Mesodermal cell (in vitro differentiated cells): ENCODE data around the gene ZNF160. TPM values are rescaled to one million over a fixed set of nuclear protein-coding genes. Genes with fewer than 3 reads are reported as not detected.
"Not testable (repeated sequence)": the region's sequence is repeated elsewhere in the genome, so short reads cannot be mapped to it uniquely, and the experiment has no call there.

Experiments
- H3K27ac ChIP-seq: 2 replicates; pipeline ENCODE4 v1.7.0; 2013; ENCODE audit warnings: mild to moderate bottlenecking, low read depth, low read length, moderate library complexity; ENCODE audit not compliant: severe bottlenecking
- H3K36me3 ChIP-seq: 2 replicates; pipeline ENCODE4 v1.7.1; 2013; ENCODE audit warnings: mild to moderate bottlenecking, low read length, moderate library complexity; ENCODE audit not compliant: control insufficient read depth, insufficient read depth
- H3K4me1 ChIP-seq: one replicate; pipeline ENCODE4 v1.7.1; 2013; ENCODE audit warnings: mild to moderate bottlenecking, low read length; ENCODE audit not compliant: insufficient read depth, control insufficient read depth, poor library complexity, severe bottlenecking
- H3K4me3 ChIP-seq: 2 replicates; pipeline ENCODE4 v1.7.0; 2013; ENCODE audit warnings: low read length, control low read depth, mild to moderate bottlenecking; ENCODE audit not compliant: insufficient read depth, poor library complexity, severe bottlenecking; ENCODE audit errors: extremely low read depth
- H3K9me3 ChIP-seq: 2 replicates; pipeline ENCODE4 v1.7.1; 2013; ENCODE audit warnings: mild to moderate bottlenecking, low read length, moderate library complexity; ENCODE audit not compliant: control insufficient read depth
- WGBS, 2 experiments: methylation state at CpG; one replicate each; pipeline ENCODE4 v1.1.5; 2013; ENCODE audit warnings: missing lambda C conversion rate in 2 of 2; ENCODE audit not compliant: insufficient coverage in 2 of 2; 5-methylcytosine and 5-hydroxymethylcytosine counted together
- polyA plus RNA-seq, 2 experiments: library from polyadenylated mRNA; stranded (reverse); fragments of 50-300 nt; gene quantifications; one replicate each; pipeline ENCODE4 v1.2.3, GENCODE V29; 2013

The ZNF160 gene
- polyA plus RNA-seq (2013, experiment 1 of 2) = 39.1 TPM
- polyA plus RNA-seq (2013, experiment 2 of 2) = 40.5 TPM

- 4 to 5% methylated on average over 42 to 58 of the region's 67 CpGs for WGBS, 2 experiments
- Histone ChIP-seq H3K9me3 (no peaks in the 10 kb centered on the region), H3K36me3 (peaks cover 16% of the 10 kb centered on the region), H3K27ac (peak within 1 kb of the TSS; percentile 86), H3K4me1 (peaks cover 9% of the 10 kb centered on the region), H3K4me3 (peak within 1 kb of the TSS; percentile 95)
These were observed at the start of gene ZNF160 for GRCh38 chr19:53103234-53104203. TSS of gene ZNF160 (minus strand) at chr19:53103422. CDS start at chr19:53086276, 17,146 bp downstream.

- Histone ChIP-seq H3K4me3 (no peak overlapping the region), H3K27ac (no peak overlapping the region), H3K36me3 (peaks cover 75% of the 10 kb centered on the region), H3K9me3 (peaks cover 25% of the 10 kb centered on the region), H3K4me1 (no peaks in the 10 kb centered on the region)
These were observed 44.4 kb upstream of the ZNF160 start for GRCh38 chr19:53147645-53148044.

- Histone ChIP-seq H3K9me3 (peaks cover 43% of the 10 kb centered on the region), H3K4me1 (no peaks in the 10 kb centered on the region), H3K27ac (no peak overlapping the region), H3K36me3 (peaks cover 46% of the 10 kb centered on the region), H3K4me3 (no peak overlapping the region)
- 100% methylated on average over 2 of the region's 4 CpGs; no CpG with 5 or more reads in 1 of the 2 experiments for WGBS, 2 experiments
These were observed 37.1 kb upstream of the ZNF160 start for GRCh38 chr19:53140351-53140750.

DNA sequence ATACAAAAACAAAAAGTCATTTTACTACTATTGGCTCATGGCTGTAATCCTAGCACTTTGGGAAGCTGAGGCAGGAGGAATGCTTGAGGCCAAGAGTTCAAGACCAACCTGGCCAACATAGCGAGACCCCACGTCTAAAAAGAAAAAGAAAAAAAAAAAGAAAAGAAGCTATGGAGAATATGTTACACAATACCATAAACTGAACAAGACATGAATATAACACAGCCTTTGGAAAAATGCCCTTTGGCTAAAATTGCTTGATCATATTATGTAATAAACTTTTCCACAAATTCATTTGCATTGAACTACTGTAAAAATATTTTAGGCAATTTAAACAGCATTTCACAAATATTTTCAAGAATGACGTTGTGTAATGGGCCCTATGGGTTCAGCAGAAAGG lies 33.2 kb upstream of the ZNF160 start:
- no CpG with 5 or more reads among the region's 3 CpGs for WGBS, 2 experiments
- H3K36me3 ChIP-seq = peaks cover 24% of the 10 kb centered on the region
- H3K4me1 ChIP-seq = no peaks in the 10 kb centered on the region
- H3K4me3 ChIP-seq = no peak overlapping the region
- H3K9me3 ChIP-seq = peaks cover 34% of the 10 kb centered on the region
- H3K27ac ChIP-seq = no peak overlapping the region

DNA sequence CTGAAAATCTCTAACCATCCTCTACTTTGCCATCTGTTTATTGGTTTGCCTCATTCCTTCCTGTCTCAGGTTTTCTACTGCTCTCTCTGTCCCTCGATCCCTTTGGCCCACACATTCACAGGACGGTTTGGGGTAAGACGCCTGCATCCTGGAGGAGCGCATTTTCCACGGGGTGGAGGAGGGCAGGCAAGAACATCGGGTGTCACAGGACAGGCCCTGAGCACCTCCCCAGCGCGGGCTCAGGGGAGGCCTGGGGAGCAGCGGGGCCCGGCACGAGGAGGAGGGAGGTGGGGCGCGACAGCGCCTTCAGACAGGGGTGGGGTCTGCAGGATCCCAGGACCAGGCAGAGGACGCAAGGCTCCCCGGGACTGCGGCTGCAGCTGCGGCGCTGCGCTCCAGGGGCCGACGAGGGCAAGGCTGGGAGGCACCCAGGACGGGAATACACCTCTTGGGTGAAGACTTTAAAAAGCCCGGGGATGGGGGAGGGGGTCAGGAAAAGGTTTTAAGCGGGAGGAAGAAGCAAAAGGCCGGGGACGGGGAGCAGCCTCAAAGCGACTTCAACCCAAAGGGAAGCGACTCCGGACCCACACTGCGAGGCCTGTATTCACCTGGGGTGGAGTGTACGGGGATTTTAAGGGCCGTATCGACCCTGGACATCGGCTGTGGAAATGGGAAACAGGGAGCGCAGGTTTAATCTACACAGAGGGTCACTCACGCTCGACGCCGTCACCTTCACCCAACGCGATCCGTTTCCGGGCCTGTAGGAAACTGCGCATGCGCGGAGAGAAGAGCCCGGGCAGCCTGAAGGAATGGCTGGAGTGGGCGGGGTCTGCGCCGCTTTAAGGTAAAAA lies 29.1 kb upstream of the ZNF160 start, which contains the start of gene ZNF415:
TSS of gene ZNF415 (minus strand) at position 770 of the 851 bp plus-strand sequence. CDS start 10,234 bp downstream, outside the sequence.
- 9% methylated on average over 41 to 42 of the region's 51 CpGs for WGBS, 2 experiments
- no peak within 1 kb of the TSS for H3K27ac ChIP-seq
- no peaks in the 10 kb centered on the region for H3K36me3 ChIP-seq
- no peaks in the 10 kb centered on the region for H3K4me1 ChIP-seq
- peak within 1 kb of the TSS; percentile 54 for H3K4me3 ChIP-seq
- peaks cover 3% of the 10 kb centered on the region for H3K9me3 ChIP-seq

DNA sequence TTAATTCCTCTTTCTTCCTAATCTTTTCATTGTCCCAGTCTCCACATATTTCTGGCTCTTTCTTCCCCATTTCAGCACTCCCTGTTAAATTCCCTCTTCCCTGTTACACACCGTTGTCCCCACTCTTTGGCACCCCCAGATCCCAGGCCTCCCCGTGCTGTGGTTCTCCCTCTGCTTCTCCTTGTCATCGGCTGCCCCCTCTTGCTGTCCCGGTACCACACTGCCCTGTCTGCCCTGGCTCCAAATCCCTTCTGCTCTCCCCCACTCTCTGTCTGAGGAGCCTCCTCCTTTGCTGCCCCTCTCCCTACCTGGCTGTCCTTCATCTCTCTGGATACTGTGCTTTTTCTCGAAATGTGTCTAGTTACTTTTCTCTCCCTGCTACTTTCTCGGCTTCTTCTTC lies 28.5 kb upstream of the ZNF160 start:
- Histone ChIP-seq H3K36me3 (no peaks in the 10 kb centered on the region), H3K4me3 (peak overlapping the region; percentile 54), H3K9me3 (no peaks in the 10 kb centered on the region), H3K4me1 (no peaks in the 10 kb centered on the region), H3K27ac (no peak overlapping the region)
- 67 to 70% methylated on average over 5 to 6 of the region's 6 CpGs for WGBS, 2 experiments

- no peaks in the 10 kb centered on the region for H3K9me3 ChIP-seq
- no peaks in the 10 kb centered on the region for H3K36me3 ChIP-seq
- WGBS, 2 experiments = 84 to 85% methylated on average over 3 of the region's 4 CpGs
- H3K4me3 ChIP-seq = no peak overlapping the region
- no peaks in the 10 kb centered on the region for H3K4me1 ChIP-seq
- H3K27ac ChIP-seq = no peak overlapping the region
These were observed 27.9 kb upstream of the ZNF160 start for GRCh38 chr19:53131085-53131590.

DNA sequence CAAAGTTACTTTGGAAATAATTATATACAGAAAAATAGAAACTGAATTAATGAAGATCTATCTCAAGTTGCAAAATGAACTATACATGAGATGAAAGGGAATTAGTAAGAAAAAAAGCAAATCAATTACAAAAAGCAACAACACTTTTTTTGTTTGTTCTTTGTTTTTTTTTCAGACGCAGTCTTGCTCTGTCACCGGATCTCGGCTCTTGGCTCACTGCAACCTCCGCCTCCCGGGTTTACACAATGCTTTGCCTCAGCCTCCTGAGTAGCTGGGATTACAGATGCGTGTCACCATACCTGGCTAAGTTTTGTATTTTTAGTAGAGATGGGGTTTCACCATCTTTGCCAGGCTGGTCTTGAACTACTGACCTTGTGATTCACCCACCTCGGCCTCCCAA lies 27.3 kb upstream of the ZNF160 start:
- H3K4me1 ChIP-seq = no peaks in the 10 kb centered on the region
- H3K9me3 ChIP-seq = no peaks in the 10 kb centered on the region
- no peak overlapping the region for H3K4me3 ChIP-seq
- H3K36me3 ChIP-seq = no peaks in the 10 kb centered on the region
- no peak overlapping the region for H3K27ac ChIP-seq
- 77 to 93% methylated on average over 5 to 6 of the region's 7 CpGs for WGBS, 2 experiments

DNA sequence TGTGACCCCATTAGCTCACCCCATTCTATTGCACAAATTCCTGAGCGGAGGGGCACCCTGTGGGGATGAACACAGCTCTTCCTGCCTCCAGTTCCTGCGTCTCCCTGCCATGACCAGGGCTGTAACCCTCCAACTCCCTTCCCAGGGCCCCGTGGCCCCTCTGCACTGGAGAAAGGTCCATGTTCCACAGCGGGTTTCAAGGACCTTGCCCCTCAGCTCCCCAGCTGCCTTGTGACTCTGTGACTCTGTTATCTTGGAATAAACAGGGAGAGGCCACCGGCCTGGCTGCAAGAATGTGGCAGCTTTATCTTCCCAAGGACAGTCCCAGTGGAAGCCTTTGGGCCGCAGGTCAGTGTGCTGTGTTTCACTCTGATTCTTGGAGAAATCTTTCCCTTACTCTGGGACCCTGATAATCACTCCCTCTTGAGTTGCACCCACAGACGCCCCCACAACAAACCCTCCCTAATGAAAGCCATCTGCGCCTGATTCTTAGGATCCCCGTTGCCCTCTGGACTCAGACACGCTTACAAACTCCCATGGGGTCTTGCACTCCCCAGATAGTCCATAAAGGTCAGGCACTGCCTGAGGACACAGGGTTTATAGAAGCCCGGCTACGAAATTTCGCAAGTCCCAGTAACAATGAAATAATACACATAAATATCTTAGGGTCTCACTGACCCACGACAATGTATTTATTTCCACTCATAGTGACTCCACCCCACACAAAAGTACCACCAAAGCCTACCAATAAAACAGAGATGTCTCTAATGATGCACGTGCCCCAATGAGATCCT lies 23.7 kb upstream of the ZNF160 start:
- H3K9me3 ChIP-seq, H3K4me3 ChIP-seq, H3K4me1 ChIP-seq, H3K27ac ChIP-seq, H3K36me3 ChIP-seq: not testable (repeated sequence)
- WGBS, 2 experiments = 82 to 88% methylated on average over 5 to 7 of the region's 15 CpGs

DNA sequence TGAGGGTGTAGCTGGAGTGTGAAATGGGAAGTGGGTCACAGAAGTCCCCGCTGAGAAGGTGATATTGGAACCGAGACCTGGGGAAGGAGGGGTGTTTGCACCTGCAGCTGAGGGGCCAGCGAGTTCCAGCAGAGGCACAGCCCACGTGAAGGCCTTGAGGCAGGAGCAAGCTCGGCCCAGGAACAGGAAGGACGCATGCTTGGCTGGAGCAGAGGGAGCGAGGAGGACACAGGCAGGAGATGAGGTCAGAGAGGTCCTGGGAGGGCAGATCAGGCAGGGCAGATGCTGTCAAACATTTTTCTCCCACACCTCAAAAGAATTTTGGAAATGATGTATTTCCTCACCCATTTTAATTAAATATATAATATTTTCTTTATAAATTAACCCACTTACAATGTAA lies 20.2 kb upstream of the ZNF160 start:
- Histone ChIP-seq H3K27ac (no peak overlapping the region), H3K4me1 (no peaks in the 10 kb centered on the region), H3K4me3 (no peak overlapping the region), H3K9me3 (no peaks in the 10 kb centered on the region), H3K36me3 (peaks cover 6% of the 10 kb centered on the region)
- WGBS, 2 experiments = 85 to 89% methylated on average over 5 to 7 of the region's 7 CpGs
